Omental fat pad (tissue), 4 donors: Measurements from ENCODE around the gene ZFX. TPM values are rescaled to one million over a fixed set of nuclear protein-coding genes. Genes with fewer than 3 reads are reported as not detected.
"Not testable (repeated sequence)": the region's sequence is repeated elsewhere in the genome, so short reads cannot be mapped to it uniquely, and the experiment has no call there.

ENCODE experiments used
- ATAC-seq: fragments of 150-250 bp; one replicate; pipeline ENCODE4 v1.9.1; 2016; ENCODE audit warnings: mild to moderate bottlenecking, moderate library complexity; ENCODE audit not compliant: low FRiP score
- DNase-seq: peaks from one replicate; pipeline ENCODE4 v3.0.0-alpha.2; 2019; ENCODE audit warnings: low spot score
- total RNA-seq, 4 donors: library from RNA; depleted of rRNA; stranded (reverse); fragments of >200 nt; gene quantifications; one replicate each; pipeline ENCODE4 v1.1.0, GENCODE V29; 2016
- TF ChIP-seq, protein P1 (sequence below), 3 donors: fragments of 450-650 bp; IDR thresholded peaks; one replicate each; pipeline ENCODE4 v1.5.1; 2016 to 2017; ENCODE audit warnings: antibody characterized with exemption in 3 of 3, mild to moderate bottlenecking in 3 of 3, moderate library complexity in 2 of 3

ZFX gene
- total RNA-seq, 4 donors from 2014 or later = 40.4 to 78.2 (median 44.9) TPM

DNA sequence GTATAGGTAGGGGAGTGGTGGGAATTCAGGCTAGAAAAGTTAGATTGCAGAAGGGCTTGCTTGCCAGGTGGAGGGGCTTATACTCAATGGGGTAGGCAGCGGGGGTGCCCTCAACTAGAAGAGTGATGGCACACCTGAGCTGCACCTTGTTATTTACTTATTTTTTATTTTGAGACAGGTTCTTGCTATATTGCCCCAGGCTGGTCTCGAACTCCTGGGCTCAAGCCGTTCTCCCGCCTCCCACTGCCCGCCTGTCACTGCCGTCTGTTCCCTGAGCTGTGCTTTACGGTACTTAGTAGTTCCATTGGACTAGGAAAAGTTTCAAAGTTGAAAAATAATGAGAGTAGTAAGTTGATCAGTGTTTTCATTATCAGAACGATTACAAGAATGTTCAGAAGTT lies 2.0 kb downstream of the ZFX start:
- ATAC-seq (no peak), DNase-seq (no peak)
- TF ChIP-seq, protein P1, sequence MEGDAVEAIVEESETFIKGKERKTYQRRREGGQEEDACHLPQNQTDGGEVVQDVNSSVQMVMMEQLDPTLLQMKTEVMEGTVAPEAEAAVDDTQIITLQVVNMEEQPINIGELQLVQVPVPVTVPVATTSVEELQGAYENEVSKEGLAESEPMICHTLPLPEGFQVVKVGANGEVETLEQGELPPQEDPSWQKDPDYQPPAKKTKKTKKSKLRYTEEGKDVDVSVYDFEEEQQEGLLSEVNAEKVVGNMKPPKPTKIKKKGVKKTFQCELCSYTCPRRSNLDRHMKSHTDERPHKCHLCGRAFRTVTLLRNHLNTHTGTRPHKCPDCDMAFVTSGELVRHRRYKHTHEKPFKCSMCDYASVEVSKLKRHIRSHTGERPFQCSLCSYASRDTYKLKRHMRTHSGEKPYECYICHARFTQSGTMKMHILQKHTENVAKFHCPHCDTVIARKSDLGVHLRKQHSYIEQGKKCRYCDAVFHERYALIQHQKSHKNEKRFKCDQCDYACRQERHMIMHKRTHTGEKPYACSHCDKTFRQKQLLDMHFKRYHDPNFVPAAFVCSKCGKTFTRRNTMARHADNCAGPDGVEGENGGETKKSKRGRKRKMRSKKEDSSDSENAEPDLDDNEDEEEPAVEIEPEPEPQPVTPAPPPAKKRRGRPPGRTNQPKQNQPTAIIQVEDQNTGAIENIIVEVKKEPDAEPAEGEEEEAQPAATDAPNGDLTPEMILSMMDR (IDR thresholded peaks at IDR 0.05) = no peak

DNA sequence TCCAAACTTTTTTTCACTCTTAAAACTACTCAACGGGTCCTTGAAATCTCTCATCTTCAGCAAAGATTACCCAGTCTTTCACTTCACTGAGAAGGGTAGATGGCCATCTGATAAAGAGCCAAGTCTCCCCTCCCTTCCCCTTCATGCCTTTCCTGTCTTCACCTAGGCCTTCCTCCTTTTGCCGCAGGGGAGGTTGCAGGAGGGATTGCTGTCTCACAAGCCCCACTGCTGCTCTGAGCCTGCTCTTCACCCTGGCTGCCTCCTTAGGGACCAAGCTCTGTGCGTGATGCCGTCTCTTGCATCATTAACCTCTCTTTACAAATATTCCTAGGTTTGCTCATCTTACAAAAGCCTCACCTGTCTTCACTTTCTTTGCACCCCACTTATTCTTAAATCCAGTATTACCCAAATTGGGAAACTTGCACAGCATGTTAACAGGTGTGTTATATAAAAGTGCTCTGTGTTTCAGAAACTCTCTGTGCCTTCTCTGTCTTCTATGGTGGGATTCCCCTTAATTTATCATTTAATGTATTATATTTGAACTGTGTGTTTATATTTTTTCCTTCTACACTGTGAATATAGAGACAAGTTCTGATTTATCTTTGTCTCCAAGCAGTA lies 3.8 kb downstream of the ZFX start:
- ATAC-seq (no peak), DNase-seq (no peak)
- TF ChIP-seq, protein P1 (IDR thresholded peaks at IDR 0.05) = no peak

DNA sequence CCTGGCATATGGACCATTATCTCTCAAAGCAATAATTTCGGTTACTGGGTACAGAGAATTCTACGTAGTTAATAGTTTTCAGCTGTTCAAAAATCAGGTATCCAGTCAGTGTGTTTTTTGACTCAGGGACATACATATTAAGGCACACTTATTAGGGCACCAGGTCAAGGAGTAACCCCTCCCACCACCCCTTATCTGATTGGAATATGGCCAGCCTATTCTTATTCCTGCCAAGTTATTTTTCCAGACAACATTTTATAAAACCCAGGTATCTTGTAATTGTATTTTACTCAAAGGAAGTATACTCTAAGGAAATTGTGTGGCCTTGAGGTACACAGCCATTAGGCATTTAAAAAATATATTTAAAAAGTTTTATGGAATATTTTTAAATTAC lies 4.3 kb downstream of the ZFX start:
- ATAC-seq (no peak), DNase-seq (no peak)
- TF ChIP-seq, protein P1 (IDR thresholded peaks at IDR 0.05) = no peak

DNA sequence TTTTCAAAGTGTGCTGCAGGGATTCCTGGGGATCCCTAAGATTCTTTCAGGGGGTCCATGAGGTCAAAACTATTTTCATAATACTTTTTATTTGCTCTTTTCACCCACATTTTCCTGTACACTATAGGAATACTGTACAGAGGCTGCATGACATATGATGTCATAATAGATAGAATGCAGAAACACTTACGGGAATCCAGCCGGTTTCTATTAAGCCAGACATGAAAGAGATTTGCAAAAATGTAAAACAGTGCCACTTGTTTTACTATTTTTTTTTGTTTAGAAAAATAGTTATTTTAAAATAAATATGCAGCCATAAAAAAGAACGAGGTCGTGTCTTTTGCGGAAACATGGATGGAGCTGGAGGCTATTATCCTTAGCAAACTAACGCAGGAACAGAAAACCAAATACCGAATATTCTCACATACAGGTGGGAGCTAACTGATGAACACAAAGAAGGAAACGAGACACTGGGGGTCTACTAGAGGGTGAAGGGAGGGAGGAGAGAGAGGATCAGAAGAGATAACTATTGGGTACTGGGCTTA lies 5.0 kb downstream of the ZFX start:
- ATAC-seq (no peak), DNase-seq (no peak)
- TF ChIP-seq, protein P1 (IDR thresholded peaks at IDR 0.05) = no peak

DNA sequence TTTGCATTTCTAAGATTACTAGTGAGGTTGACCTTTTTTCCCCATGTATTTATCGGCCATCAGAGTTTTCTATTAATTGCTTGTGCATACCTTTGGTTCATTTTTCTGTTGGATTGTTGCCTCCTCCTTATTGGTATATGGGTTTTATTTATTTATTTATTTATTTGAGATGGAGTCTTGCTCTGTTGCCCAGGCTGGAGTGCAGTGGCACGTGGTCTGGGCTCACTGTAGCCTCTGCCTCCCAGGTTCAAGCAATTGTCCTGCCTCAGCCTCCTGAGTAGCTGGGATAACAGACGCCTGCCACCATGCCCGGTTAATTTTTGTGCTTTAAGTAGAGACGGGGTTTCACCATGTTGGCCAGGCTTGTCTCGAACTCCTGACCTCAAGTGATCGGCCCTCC lies 6.2 kb downstream of the ZFX start:
- ATAC-seq, DNase-seq: not testable (repeated sequence)

DNA sequence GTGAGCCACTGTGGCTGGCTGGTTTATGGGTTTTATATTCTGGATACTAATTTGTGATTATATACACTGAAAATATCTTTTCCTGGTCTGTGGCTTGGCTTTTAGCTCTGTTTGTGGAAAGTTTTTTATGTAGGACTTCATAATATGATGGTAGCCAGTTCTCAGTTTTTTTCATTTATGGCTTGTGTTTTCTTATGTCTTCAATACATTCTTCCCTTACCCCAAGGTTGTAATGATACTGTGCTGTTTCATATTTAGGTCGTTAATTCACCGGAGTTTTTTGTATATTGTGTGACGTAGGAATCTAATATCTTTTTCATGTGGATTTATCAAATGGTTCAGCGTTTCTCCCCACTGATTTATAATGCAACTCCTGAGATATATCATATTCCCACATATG lies 6.6 kb downstream of the ZFX start:
- no peak for ATAC-seq
- TF ChIP-seq, protein P1 (IDR thresholded peaks at IDR 0.05) = no peak
- DNase-seq = no peak

DNA sequence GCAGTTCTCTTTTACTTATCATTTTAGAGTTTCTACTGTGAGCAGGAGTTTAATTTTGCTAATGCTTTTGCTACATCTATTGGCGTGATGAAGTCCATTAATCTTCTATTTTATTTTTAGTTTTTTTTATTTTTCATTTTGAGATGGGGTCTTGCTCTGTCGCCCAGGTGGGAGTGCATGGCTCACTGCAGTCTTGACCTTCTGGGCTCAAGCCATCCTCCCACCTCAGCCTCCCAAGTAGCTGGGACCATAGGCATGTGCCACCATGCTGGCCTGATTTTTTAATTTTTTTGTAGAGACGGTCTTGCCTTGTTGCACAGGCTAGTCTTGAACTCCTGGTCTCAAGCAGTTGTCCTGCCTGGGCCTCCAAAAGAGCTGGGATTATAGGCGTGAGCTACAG lies 9.4 kb downstream of the ZFX start:
- DNase-seq = no peak
- TF ChIP-seq, protein P1 (IDR thresholded peaks at IDR 0.05) = no peak
- no peak for ATAC-seq
